ENCODE data around the gene RBBP8. TPM values are rescaled to one million over a fixed set of nuclear protein-coding genes. Genes with fewer than 3 reads are reported as not detected.
"Not testable (repeated sequence)": the region's sequence is repeated elsewhere in the genome, so short reads cannot be mapped to it uniquely, and the experiment has no call there.

The RBBP8 gene
- total and polyA plus RNA-seq, 8 donors, result 6.4 to 54.0 (median 30.1) TPM

- H3K36me3 ChIP-seq, result peaks cover 6 to 66% (median 60%) of the 10 kb centered on the region in 4 donors
- no peaks in the 10 kb centered on the region for H3K9me3 ChIP-seq
- WGBS, 5 donors, result 91 to 97% (median 93%) methylated on average over 1 of the region's 1 CpG
- no peaks in the 10 kb centered on the region for H3K27me3 ChIP-seq
- DNase-seq, result no peak
- no peaks in the 10 kb centered on the region for H3K4me1 ChIP-seq
- H3K27ac ChIP-seq, result no peak overlapping the region
- no peak for TF ChIP-seq POLR2AphosphoS5 (IDR thresholded peaks at IDR 0.05)
- TF ChIP-seq EP300 (IDR thresholded peaks at IDR 0.05), result no peak
- TF ChIP-seq CTCF (IDR thresholded peaks at IDR 0.05), result no peak
- no peak for TF ChIP-seq POLR2A (IDR thresholded peaks at IDR 0.05)
- no peak overlapping the region for H3K4me3 ChIP-seq
- intact Hi-C loops (cut with DNase I; ENCODE audit: low total_unique reads), result no loop called here
Measured at GRCh38 chr18:22951823-22952222, 18.7 kb downstream of the RBBP8 start.

GRCh38 chr18:22952525-22952924, 19.4 kb downstream of the RBBP8 start:
- Histone ChIP-seq H3K9me3 (no peaks in the 10 kb centered on the region), H3K27ac (no peak overlapping the region), H3K4me1 (no peaks in the 10 kb centered on the region), H3K4me3 (no peak overlapping the region), H3K36me3 (peaks cover 6 to 65% (median 60%) of the 10 kb centered on the region in 4 donors), H3K27me3 (no peaks in the 10 kb centered on the region)
- WGBS, 5 donors, result 89 to 94% (median 90%) methylated on average over 3 of the region's 3 CpGs
- DNase-seq, result no peak
- intact Hi-C loops (cut with DNase I; ENCODE audit: low total_unique reads), result no loop called here
- TF ChIP-seq POLR2A (IDR thresholded peaks at IDR 0.05) (no peak), EP300 (IDR thresholded peaks at IDR 0.05) (no peak), CTCF (IDR thresholded peaks at IDR 0.05) (no peak), POLR2AphosphoS5 (IDR thresholded peaks at IDR 0.05) (no peak)

DNA sequence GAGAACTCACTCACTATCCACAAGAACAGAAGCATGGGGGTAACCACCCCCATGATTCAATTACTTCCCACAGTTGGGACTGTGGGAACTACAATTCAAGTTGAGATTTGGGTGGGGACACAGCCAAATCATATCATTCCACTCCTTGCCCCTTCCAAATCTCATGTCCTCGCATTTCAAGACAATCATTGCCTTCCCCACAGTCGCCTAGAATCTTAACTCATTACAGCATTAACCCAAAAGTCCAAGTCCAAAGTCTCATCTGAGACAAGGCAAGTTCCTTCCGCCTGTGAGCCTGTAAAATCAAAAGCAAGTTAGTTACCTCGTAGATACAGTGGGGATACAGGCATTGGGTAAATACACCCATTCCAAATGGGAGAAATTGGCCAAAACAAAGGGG, 20.9 kb downstream of the RBBP8 start:
- peaks cover 6 to 64% (median 60%) of the 10 kb centered on the region in 4 donors for H3K36me3 ChIP-seq
- H3K4me1 ChIP-seq; H3K27ac ChIP-seq; DNase-seq; H3K4me3 ChIP-seq; H3K9me3 ChIP-seq; H3K27me3 ChIP-seq; intact Hi-C loops (cut with DNase I; ENCODE audit: low total_unique reads): not testable (repeated sequence)
- WGBS, 5 donors, result 92 to 98% (median 98%) methylated on average over 4 of the region's 4 CpGs

DNA sequence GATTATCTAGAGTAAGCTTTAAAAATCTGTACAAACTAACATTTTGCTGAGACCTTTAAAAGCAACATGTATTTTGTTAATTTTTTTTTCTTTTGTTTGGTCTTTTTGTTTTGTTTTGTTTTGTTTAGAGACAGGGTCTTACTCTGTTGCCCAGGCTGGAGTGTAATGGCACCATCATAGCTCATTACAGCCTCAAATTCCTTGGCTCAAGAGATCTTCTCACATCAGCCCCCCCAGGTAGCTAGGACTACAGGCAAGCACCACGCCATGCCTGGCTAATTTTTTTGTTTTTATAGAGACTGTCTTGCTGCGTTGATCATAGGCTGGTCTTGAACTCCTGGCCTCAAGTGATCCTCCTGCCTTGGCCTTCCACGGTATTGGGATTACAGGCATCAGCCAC, 23.1 kb downstream of the RBBP8 start:
- Histone ChIP-seq H3K4me1 (no peaks in the 10 kb centered on the region), H3K36me3 (peaks cover 6 to 47% (median 41%) of the 10 kb centered on the region in 4 donors), H3K27ac (no peak overlapping the region), H3K27me3 (no peaks in the 10 kb centered on the region), H3K9me3 (no peaks in the 10 kb centered on the region), H3K4me3 (no peak overlapping the region)
- DNase-seq, result no peak
- TF ChIP-seq EP300 (IDR thresholded peaks at IDR 0.05), result no peak
- TF ChIP-seq CTCF (IDR thresholded peaks at IDR 0.05), result no peak
- no peak for TF ChIP-seq POLR2AphosphoS5 (IDR thresholded peaks at IDR 0.05)
- TF ChIP-seq POLR2A (IDR thresholded peaks at IDR 0.05), result no peak
- WGBS, 5 donors, result 95 to 99% (median 96%) methylated on average over 3 of the region's 3 CpGs
- intact Hi-C loops (cut with DNase I; ENCODE audit: low total_unique reads), result no loop called here

GRCh38 chr18:22961156-22961555, 28.0 kb downstream of the RBBP8 start:
- Histone ChIP-seq H3K4me3 (no peak overlapping the region), H3K27ac (no peak overlapping the region), H3K4me1 (no peaks in the 10 kb centered on the region), H3K27me3 (no peaks in the 10 kb centered on the region), H3K36me3 (peaks cover 0 to 8% (median 1%) of the 10 kb centered on the region in 4 donors), H3K9me3 (no peaks in the 10 kb centered on the region)
- no peak for DNase-seq
- no peak for TF ChIP-seq CTCF (IDR thresholded peaks at IDR 0.05)
- TF ChIP-seq POLR2AphosphoS5 (IDR thresholded peaks at IDR 0.05), result no peak
- TF ChIP-seq POLR2A (IDR thresholded peaks at IDR 0.05), result no peak
- no peak for TF ChIP-seq EP300 (IDR thresholded peaks at IDR 0.05)
- WGBS, 5 donors, result 93 to 98% (median 98%) methylated on average over 1 of the region's 1 CpG
- intact Hi-C loops (cut with DNase I; ENCODE audit: low total_unique reads), result no loop called here

Measured in stomach (tissue), 9 donors.